HG02610 (cell line): ENCODE measurements around the gene PIK3C2B.

Source experiments
- ATAC-seq: cut with Tn5 transposase; IDR thresholded peaks from one replicate; pipeline ENCODE4 v1.9.1; 2021; ENCODE audit warnings: mild to moderate bottlenecking, moderate library complexity; ENCODE audit not compliant: unreplicated experiment

PIK3C2B gene

DNA sequence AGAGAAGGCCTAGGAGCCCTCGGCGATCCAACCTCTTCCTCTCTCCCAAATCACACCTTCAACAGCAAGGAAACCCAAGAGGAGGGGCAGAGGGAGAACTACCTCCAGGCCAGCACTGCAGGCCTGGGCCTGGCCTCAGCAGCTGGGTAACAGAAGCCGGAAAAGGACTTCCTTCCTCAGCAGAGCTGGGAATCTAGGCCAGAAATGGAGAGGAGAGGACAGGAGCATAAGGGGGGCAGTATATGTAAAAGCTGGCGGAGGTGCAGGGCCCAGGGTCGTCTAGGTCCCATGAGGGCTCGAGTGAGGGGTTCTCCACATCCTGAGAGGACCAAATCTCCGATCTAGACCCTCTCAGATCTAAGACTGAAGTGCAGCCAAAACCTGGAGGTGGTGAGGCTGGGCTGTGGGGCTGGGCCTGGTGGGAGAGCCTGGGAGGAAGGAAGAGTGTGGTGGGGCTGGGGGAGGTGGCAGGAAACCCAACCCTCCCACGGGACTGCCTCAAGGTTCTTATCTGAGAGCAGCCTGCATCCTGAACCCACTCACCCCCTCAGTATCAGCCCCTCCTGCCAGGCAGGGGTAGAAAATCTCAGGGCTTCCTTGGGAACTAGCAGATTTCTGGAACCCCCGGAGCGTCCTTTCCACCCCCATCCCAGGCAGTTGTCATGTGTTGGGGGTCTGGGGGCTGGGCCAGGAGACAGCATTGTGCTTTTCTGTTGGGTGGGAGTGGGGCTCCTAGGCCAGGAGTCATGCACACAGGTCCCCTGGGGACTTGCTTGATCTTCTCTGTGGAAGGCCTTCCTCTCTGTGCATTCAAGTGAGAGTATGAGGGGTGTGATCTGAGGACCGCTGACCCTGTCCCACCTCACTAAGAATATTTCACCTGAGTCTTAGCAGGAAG, 33.0 kb downstream of the PIK3C2B start:
- no peak for ATAC-seq

DNA sequence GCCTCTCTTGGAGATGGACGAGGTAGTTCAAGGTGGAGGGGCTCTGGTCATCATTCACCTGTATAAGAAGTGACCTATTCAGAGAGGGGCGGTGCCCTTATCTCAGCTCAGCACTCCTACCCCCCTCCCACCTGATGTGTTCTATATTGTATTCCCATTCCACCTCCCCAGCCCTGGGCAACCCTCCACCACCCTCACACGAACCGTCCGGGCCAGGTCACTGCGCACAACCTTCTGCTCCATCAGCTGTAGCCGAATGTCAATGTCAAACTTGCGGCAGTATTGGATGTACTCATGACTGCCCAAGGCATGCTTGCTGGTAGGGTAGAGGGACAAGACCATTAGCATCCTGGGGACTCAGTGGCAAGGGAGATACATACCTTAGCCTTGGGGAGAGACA, 34.3 kb downstream of the PIK3C2B start:
- no peak for ATAC-seq

DNA sequence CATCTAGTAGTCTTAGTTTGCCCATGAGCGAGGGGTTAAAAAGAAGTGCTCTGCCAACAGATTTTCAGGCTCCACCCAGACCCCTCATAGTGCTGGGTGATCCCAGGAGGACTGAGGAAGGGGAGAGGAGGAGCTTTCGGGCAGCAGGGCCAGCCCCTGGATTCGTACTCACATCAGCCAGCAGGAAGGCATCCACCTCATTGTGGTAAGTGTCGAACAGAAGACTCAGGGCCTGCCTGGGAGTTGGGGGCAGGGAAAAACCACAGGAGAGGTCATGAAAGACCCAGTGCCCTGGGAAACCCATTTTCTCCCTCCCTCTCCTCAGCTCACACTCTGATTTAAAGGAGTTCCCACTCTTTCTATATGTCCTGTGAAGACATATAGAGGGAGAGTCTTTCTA, 34.9 kb downstream of the PIK3C2B start:
- ATAC-seq = no peak

DNA sequence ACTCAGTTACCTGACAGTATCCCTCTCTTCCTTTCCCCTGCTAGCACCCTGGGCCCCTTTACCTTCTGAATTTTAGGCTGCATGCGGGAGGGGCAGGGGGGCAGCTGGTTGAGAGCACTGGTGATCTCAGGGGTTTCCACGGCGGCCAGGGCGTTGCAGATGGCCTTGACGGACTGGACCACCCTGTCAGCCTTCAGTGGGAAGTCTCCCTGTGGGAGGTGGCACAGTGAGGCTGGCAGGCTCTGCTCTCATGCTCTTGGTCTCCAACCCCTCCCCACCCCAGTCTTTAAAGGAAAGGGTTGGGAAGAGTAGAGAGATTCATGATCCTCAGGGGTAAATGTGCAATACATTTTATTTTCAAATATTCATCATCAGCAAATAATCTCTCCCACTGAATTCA, 36.9 kb downstream of the PIK3C2B start:
- no peak for ATAC-seq

DNA sequence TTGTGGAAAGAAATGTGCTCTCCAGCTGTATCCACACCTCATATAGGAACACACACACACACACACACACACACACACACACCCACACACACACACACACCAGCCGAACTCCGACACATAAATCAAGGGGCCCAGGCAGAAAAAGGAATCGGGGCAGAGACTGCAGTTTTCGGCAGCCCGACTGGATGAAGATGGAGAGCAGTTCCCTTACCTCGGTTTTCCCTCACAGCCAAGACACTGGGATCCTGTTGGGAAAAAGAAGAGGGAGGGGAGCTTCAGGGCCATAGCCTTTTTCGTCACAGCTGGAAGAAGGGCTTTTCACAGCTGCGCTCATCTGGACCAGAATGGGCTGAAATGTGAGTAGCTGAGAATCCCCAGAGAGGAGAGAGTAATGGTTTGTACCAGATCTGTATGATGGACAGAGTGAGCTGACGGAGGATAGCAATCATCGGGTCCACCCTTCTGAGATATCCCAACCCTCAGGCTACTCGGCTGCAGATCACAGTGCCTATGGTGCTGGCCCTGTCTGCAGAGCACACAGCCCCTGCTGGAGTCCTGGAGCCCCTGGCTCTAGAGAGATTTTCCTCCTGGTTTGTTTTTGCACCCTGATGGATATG, 37.7 kb downstream of the PIK3C2B start:
- no peak for ATAC-seq

DNA sequence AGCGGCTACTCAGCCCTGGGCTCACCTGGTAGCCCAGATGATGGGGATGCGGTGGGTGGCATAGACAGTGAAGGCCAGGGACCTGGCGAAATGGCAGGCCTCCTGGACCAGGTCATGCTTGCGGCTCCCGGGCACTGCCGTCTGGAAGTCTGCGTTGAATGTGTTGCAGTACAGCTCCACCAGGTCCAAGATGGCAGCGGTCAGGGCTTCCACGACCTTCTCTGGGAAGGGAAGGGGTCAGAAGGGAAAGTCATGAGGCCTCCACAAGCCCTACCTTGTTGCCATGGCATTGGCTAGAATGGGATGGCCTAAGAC, 38.8 kb downstream of the PIK3C2B start:
- ATAC-seq = no peak

DNA sequence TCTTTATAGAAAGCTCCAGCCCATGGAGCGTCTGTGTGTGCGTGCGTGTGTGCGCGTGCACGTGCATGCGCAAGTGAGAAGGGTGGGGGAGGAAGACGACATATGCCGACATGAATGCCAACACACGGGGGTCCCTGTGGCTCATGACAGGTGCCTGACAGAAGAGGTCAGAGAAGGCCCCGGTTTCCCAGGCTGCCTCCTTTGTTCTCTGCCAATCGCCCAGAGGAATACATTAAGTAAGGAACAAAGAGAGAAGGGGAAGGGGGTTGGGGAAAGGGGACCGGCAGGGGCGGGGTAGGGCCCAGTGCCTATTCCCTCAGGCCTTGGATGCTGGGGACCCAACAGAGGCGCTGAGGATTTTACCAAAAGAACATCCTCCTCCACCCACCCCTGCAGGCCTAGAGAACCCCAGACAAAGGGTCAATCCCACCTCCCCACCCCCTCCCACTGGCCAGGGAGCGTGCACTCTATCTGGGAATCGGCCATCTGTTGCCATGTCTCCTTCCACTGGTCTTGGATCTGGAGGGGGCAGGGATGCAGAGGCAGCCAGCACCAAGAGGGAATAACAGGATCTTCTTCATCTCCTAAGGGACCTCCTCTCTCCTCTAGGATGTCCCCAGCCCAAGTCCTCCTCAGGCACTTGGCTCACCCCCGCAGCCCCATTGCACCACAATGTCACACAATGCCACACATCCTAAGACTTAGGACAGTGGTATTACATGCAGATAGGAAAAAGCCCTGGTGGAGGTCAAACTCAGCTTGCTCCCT, 39.4 kb downstream of the PIK3C2B start:
- ATAC-seq = no peak

DNA sequence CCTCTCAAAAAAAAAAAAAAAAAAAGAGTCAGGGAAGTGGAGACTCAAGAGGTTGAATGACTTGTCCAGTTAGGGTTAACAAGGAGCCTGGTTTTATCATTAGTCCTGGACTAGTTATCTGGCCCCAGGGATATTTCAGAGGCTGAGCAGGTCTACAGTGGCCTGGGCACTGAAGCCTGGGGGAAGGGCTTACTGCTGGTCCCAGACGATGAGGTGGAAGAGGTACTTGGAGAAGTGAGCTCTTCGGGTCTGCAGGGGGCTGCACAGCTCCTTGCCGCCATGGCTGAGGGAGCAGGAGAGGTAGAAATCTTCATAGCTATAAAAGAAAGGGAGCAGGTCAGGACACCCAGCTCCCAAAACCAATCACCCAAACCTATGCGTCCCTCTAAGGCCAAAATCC, 40.1 kb downstream of the PIK3C2B start:
- no peak for ATAC-seq

DNA sequence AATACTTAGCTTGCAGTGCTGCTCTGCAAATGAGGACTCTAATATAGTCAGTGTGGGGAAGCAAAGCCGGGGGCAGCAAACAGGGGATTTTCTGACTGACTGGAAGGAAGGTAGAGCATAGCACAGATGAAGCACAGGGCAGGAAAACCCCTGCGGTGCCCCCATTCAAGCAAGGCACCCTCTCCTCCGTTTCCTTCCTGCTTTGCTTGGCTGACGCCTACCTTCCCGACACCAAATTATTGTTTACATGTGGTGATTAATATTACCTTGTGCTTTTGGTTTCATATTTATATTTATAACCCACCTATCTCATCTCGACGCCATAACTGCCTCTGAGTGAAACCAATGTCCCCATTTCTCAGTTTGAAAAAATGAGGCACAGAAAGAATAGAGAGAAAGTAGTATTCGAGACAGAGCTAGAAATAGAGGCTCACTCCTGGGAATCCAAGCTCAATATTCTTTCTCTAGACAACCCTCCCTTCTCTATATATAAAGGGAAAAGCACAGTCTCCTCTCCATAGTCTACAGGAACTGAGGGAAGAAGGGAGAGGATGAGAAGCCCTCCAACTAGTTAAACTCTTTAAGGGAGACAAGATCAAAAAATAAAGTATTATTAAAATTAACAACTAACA, 41.3 kb downstream of the PIK3C2B start:
- peak; percentile 87 for ATAC-seq

DNA sequence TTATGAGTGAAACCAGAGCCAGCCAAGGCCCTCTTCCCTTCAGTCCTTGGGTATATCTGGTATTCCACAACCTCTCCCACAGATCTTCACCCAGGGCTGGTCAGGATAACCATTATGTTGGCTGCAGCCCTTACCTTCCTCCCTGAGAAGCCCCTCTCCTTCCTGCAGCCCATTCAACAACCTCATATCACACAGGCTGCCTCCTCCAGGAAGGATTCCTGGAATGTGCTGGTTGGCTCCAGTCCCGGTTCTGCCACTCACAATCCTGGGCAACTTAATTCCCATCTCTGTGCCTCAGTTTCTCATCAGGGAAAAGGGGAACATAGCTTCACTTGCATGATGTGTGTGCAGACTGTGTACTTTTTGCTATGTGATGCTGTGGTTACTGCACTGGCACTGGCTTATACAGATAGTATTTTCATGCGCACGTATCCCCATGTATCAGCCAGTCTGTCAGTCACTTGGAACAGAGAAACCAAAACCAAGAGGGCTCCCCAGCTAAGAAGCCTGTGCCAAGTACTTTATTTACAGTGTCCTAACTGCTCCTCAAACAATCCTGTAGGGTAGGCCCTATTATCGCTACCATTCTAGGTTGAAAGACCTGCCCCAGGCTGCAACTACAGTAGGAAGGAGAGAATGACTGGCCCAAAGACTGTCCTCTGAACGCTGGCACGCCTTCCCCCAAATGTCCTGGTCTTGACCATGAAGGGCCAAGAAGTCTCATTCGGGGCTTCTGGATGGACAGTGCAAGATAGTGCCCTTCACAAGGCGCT, 43.1 kb downstream of the PIK3C2B start:
- no peak for ATAC-seq

DNA sequence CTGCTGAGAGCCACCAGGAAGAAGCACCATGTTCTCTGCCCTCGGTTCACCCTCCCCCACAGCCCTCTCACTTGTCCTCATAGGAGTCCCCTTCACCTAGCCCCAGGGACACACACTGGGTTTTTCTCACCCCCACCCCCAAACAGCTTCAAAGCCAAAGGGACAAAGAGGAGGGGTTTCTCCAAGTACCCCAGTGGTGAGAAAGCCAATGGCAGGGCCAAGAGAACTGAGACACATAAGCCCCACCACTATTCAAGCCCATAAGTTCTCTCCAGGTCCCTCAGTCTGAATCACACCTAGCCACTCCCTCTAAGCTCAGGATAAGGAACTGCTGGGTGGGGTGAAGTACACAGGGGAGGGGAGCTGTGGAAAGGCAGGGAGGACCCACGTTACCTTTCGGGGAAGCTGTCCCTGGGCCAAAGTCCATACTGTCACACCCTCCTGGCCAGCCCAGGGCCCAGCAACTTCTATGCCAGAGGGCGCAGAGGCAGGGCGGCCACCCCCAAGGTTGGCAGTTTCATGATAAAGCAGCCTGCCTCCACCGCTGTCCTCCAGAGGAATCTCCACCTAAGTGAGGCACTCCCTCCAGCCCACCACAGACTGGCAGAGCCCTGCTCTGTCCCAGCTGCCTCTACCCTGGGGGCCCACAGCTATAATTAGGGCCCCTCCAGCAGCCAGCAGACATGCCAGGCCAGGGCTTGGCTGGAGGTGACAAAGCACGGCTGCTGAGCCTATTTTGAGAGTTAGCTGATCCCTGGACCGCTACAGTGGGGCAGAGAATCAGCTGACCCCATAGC, 43.9 kb downstream of the PIK3C2B start:
- no peak for ATAC-seq

DNA sequence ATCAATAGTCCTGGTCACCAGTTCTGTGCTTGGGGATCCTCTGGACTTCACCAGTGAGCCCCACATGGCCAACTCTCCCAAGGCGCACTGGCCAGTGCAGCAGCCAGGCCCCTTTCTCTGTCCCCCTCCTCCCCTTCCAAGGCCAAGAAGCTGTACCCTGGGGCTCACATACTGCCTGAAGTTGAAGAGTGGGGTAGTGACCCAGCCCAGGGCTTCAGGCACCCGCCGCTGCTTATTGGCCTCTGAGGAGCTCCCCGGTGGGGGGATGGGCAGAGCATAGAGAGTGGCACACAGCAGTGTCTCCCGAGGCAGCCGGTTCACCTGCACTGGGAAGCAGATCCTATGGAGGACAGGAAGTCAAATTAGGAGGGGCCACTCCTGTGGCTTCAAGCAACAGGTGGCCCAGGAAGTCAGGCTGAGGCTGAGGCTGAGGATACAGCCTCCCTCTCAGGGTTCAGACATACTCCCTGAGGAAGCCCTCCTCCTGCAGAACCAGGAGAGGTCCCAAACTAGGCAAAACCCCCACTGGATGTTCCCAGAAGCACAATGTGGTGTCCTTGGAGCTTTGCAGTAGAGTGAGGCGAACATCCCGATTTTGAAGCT, 44.8 kb downstream of the PIK3C2B start:
- no peak for ATAC-seq

DNA sequence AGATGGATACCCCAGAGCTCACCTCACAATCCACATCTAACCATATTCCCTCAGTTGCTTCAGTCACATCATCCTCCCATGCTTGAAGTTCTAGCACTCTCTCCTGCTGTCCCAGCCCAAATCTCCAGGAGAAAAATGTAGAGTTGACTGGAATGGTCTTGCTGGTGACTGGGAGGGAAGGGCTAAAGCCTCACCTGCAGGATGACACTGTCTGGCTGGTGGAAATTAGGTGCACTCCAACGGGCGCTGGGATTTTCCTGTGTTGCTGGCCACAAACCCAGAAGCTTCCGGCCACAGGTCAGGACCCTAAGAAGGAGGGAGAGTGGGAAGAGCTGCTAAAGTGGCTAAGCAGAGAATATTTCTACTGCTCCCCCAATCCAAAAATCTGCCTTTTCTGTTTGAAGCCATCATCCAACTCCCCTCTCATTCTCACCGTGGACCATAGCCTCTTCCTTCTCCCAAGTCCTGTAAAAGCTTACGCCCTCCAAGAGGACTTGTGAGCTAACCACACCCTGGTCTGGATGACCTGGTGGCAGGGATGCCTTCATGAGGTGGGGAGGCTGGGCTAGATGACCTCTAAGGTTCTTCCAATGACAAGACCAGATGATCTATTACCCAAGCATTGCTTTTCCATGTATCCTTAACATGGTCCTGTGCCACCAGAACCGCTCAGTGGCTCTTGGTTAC, 45.5 kb downstream of the PIK3C2B start:
- no peak for ATAC-seq

DNA sequence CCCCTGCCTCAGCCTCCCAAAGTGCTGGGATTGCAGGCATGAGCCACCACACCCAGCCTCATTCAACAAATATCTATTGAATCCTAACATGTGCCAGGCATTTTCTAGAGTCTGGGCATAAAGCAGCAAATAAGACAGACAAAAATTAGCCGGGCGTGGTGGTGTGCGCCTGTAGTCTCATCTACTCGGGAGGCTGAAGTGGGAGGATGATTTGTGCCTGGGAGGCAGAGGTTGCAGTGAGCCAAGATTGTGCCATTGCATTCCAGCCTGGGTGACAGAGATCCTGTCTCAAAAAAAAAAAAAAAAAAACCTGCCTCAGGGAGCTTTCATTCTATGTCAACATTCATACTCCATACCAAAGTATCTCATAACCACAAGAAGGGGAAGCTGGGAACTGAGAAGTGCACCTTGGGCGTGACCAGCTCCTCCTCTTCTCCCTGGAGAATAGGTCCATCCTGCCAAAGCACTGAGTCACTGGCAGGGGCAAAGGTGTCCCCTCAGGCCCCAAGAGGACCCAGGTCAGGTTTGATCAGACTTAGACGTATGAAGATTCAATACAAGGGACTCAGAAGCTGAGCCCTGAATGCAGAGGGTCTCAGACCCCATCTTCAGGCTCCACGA, 46.2 kb downstream of the PIK3C2B start:
- no peak for ATAC-seq

DNA sequence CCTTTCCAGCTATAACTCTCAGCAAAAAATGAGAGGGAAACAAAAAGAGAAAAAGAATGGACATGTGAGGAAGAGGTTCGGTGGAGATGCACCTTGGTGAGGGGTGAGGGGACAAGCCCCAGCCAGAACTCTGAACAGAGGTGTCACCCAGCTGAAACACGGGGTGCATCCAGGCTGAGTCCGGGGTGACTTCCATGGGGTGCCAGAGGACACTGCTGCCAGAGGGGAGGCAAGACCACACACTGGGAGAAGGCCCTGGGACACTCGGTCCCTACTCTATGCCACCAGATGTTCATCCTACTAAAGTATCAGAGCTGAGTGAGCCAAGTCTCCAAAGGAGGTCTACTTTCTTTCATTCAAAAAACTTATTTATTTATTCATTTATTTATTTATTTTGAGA, 46.9 kb downstream of the PIK3C2B start:
- ATAC-seq = no peak

DNA sequence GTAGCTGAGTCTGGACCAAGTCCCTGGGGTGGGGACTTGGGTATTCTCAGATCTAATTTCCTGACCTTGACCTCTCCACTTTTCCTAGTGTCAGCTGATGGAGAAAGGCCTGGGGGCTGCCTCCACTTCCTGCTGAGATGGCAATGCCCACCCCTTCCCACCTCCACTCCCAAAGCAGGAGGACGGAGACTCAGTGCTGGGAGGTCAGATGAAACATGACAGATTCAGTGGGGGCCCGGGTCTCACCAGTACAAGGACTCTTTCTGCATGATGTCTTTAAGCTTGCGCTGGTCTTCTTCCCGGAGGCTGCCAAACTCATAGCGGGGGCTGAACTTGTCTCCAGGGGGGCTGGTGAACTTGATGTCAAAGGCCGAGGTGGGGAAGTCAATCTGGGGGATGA, 47.4 kb downstream of the PIK3C2B start:
- ATAC-seq = no peak

DNA sequence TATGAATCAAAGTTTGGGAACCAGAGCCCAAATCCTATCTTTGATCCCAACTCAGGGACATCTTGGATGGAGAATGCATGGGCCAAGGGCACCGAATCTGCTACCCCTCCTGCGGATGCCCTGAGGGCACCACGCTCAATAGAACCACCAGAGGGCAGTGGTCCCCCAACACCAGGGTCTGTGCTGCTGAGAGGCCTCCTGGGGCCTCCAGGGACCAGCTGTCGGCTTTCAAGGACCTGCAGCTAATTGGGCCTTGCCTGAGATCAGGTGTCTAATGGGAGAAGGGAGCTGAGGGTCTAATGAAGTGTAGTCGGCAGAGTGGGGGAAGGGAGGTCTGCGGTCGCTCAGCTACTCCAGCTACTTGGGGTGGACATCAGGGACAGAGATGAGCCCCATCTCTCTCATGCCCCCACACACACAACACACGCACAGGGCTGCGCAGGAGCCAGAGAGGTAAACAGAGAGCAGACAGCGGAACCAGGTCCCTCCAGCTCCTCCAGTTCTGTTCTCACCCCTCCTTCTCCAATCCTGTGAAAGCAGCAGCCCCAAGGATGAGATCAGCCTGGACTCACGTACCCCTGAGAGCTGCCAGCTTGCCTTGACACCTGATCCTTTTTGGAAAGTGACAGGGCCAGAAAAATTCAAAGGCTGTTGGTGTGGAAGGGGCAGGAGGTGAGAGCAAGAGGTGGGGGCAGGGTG, 48.0 kb downstream of the PIK3C2B start:
- peak; percentile 66 for ATAC-seq

DNA sequence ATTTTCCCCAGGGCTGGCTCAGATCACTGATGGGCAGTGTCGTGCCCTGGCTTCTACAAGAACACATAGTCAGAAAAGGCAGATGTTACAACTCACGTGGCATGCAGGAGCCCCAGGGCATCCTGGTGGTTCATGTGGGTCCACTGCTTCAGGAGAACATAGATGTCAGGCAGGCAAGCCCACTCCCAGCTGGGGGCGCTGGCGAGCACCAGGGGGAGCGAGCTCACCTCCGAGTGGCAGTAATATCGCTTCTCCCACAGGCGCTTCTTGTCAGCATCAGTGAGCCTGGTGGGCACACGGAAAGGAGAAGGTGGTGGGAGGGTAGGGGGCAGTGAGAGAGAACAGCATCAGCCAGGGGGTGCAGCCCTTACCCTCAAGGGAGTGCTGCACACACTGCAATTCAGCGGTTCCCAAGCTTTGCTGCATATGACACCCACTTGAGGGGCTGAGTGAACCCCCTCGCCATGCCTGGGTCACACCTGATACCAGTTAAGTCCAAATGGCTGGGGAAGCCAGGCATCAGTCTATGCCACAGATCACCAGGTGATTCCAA, 48.7 kb downstream of the PIK3C2B start:
- peak; percentile 10 for ATAC-seq
